ENCODE measurements around the gene CNGA3. TPM values are rescaled to one million over a fixed set of nuclear protein-coding genes. Genes with fewer than 3 reads are reported as not detected.

The CNGA3 gene
- total and polyA plus RNA-seq, 2 experiments from 2014 or later = not detected

GRCh38 chr2:98376301-98376910 is 30.1 kb downstream of the CNGA3 start:
- Histone ChIP-seq H3K36me3 (ENCODE audit: insufficient read depth) (no peaks in the 10 kb centered on the region), H4K20me1 (replicated peaks; ENCODE audit: insufficient read depth) (no peaks in the 10 kb centered on the region), H3K27ac (ENCODE audit: low read depth) (no peak overlapping the region), H3K9me2 (ENCODE audit: insufficient read depth) (no peaks in the 10 kb centered on the region), H3K4me2 (no peak overlapping the region), H3K79me2 (replicated peaks; ENCODE audit: insufficient read depth) (no peaks in the 10 kb centered on the region), H3F3A (replicated peaks; ENCODE audit: low read depth) (no peaks in the 10 kb centered on the region), H3K4me1 (ENCODE audit: insufficient read depth) (peaks cover 3% of the 10 kb centered on the region; the same call in 1 of the 2 replicates), H3K27me3 (ENCODE audit: insufficient read depth) (no peaks in the 10 kb centered on the region), H3K4me3 (no peak overlapping the region), H2AFZ (no peak overlapping the region)
- no peak for ATAC-seq
- peaks cover 5% of the 10 kb centered on the region; the same call in 2 of the 3 replicates for H3K4me1 Mint-ChIP-seq
- DNase-seq (ENCODE audit: low spot score) = no peak
- no peak for TF ChIP-seq ZNF114 (CRISPR knock-in tag; IDR thresholded peaks at IDR 0.05)
- no peak for TF ChIP-seq NANOG (IDR thresholded peaks at IDR 0.05; ENCODE audit: borderline replicate concordance)
- no peak for TF ChIP-seq EZH2 (IDR thresholded peaks at IDR 0.05; ENCODE audit: low read depth, unreplicated experiment)
- no peak for TF ChIP-seq STAT1 (IDR thresholded peaks at IDR 0.05; ENCODE audit: unreplicated experiment)
- TF ChIP-seq, protein P1, sequence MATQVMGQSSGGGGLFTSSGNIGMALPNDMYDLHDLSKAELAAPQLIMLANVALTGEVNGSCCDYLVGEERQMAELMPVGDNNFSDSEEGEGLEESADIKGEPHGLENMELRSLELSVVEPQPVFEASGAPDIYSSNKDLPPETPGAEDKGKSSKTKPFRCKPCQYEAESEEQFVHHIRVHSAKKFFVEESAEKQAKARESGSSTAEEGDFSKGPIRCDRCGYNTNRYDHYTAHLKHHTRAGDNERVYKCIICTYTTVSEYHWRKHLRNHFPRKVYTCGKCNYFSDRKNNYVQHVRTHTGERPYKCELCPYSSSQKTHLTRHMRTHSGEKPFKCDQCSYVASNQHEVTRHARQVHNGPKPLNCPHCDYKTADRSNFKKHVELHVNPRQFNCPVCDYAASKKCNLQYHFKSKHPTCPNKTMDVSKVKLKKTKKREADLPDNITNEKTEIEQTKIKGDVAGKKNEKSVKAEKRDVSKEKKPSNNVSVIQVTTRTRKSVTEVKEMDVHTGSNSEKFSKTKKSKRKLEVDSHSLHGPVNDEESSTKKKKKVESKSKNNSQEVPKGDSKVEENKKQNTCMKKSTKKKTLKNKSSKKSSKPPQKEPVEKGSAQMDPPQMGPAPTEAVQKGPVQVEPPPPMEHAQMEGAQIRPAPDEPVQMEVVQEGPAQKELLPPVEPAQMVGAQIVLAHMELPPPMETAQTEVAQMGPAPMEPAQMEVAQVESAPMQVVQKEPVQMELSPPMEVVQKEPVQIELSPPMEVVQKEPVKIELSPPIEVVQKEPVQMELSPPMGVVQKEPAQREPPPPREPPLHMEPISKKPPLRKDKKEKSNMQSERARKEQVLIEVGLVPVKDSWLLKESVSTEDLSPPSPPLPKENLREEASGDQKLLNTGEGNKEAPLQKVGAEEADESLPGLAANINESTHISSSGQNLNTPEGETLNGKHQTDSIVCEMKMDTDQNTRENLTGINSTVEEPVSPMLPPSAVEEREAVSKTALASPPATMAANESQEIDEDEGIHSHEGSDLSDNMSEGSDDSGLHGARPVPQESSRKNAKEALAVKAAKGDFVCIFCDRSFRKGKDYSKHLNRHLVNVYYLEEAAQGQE (IDR thresholded peaks at IDR 0.05; ENCODE audit: unreplicated experiment) = no peak
- TF ChIP-seq ZNF331 (CRISPR knock-in tag; IDR thresholded peaks at IDR 0.05; ENCODE audit: low read depth) = no peak
- TF ChIP-seq POLR2AphosphoS5 (IDR thresholded peaks at IDR 0.05; ENCODE audit: low read depth) = no peak
- TF ChIP-seq CREB1 (CRISPR knock-in tag; IDR thresholded peaks at IDR 0.05; ENCODE audit: low read depth) = no peak
- no peak for TF ChIP-seq JUNB (IDR thresholded peaks at IDR 0.05; ENCODE audit: unreplicated experiment)
- H3K27ac Mint-ChIP-seq = no peak overlapping the region
- H3K9me3 Mint-ChIP-seq = no peaks in the 10 kb centered on the region; the same call in 2 of the 3 replicates
- H3K27me3 Mint-ChIP-seq (ENCODE audit: insufficient read depth, low read depth, poor library complexity) = peaks cover 9% of the 10 kb centered on the region
- no peak overlapping the region for H3K4me3 Mint-ChIP-seq
- H3K36me3 Mint-ChIP-seq (ENCODE audit: low read depth) = no peaks in the 10 kb centered on the region

DNA sequence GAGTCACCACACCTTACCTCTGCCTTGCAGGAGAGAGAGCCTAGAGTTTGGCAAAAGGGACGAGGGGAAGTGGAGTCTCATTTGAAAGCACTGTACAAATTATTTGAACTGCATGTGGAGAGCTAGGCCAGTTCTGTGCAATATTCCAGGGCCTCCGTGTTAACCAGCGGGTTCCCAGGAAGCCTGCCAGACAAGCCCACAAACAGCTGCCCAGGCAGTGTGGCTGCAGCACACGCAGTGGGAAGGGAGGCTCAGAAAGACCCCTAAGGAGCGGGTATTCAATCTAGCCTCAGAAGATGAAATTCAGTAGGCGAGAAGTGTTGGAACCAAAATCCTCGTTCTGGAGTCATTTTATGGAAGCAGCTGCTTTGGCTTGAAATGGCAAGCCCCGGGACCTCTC is 30.7 kb downstream of the CNGA3 start:
- Histone ChIP-seq H3K79me2 (replicated peaks; ENCODE audit: insufficient read depth) (no peaks in the 10 kb centered on the region), H3K4me1 (ENCODE audit: insufficient read depth) (peaks cover 3% of the 10 kb centered on the region; the same call in 1 of the 2 replicates), H3K36me3 (ENCODE audit: insufficient read depth) (no peaks in the 10 kb centered on the region), H4K20me1 (replicated peaks; ENCODE audit: insufficient read depth) (no peaks in the 10 kb centered on the region), H3K27me3 (ENCODE audit: insufficient read depth) (no peaks in the 10 kb centered on the region), H3K27ac (ENCODE audit: low read depth) (no peak overlapping the region), H2AFZ (no peak overlapping the region), H3K9me2 (ENCODE audit: insufficient read depth) (no peaks in the 10 kb centered on the region), H3F3A (replicated peaks; ENCODE audit: low read depth) (no peaks in the 10 kb centered on the region), H3K4me2 (no peak overlapping the region), H3K4me3 (no peak overlapping the region)
- TF ChIP-seq JUNB (IDR thresholded peaks at IDR 0.05; ENCODE audit: unreplicated experiment) (no peak), ZNF462 (CRISPR knock-in tag; IDR thresholded peaks at IDR 0.05) (no peak), POLR2AphosphoS5 (IDR thresholded peaks at IDR 0.05; ENCODE audit: low read depth) (no peak)
- Mint-ChIP-seq H3K27ac (no peak overlapping the region), H3K4me3 (no peak overlapping the region), H3K9me3 (no peaks in the 10 kb centered on the region; the same call in 2 of the 3 replicates), H3K4me1 (peaks cover 5% of the 10 kb centered on the region; the same call in 2 of the 3 replicates), H3K27me3 (ENCODE audit: insufficient read depth, low read depth, poor library complexity) (peaks cover 12% of the 10 kb centered on the region), H3K36me3 (ENCODE audit: low read depth) (no peaks in the 10 kb centered on the region)
- DNase-seq (ENCODE audit: low spot score) (no peak), ATAC-seq (no peak)

Data from GM23338 (cell line).